SK-N-SH (cell line): ENCODE measurements around the gene POLR3GL.

Source experiments
- CTCF ChIP-seq: fragments of 200-600 bp; sonication (generic); IDR thresholded peaks from 2 replicates; pipeline ENCODE4 v1.6.1; 2017; ENCODE audit warnings: antibody characterized with exemption, mild to moderate bottlenecking, moderate library complexity
- FOXJ3 ChIP-seq: sonication (generic); formaldehyde crosslinking; IDR thresholded peaks from 2 replicates; pipeline ENCODE4 v1.5.1; 2020; ENCODE audit warnings: mild to moderate bottlenecking, missing genetic modification reagents
- POLR2AphosphoS5 ChIP-seq: IDR thresholded peaks from 2 replicates; pipeline ENCODE4 v1.6.1; 2012; ENCODE audit warnings: low read depth, low read length

GRCh38 chr1:145967288-145967687, 2.8 kb downstream of the POLR3GL start:
- TF ChIP-seq POLR2AphosphoS5 (no peak), FOXJ3 (no peak), CTCF (no peak)
